Body of pancreas (tissue), 4 donors: ENCODE data around the gene TAOK3. TPM values are rescaled to one million over a fixed set of nuclear protein-coding genes. Genes with fewer than 3 reads are reported as not detected.

Experiments used
- ATAC-seq: fragments of 150-250 bp; one replicate; pipeline ENCODE4 v1.9.1; 2016
- DNase-seq, 4 donors: peaks; one replicate each; pipeline ENCODE4 v3.0.0-alpha.2; 2019
- H3K27ac ChIP-seq, 4 donors: fragments of 200-600 bp; sonication (generic); 1 replicate in 3 of 4; 2 replicates in 1 of 4; pipeline versions ENCODE4 v1.5.1 to v1.6.1; 2016 to 2019; ENCODE audit warnings: mild to moderate bottlenecking in 1 of 4, mixed read lengths in 1 of 4, moderate library complexity in 1 of 4
- H3K27me3 ChIP-seq, 2 donors: fragments of 200-600 bp; sonication (generic); one replicate each; pipeline ENCODE4 v1.6.0; 2016; ENCODE audit warnings: mild to moderate bottlenecking in 1 of 2
- H3K36me3 ChIP-seq, 2 donors: fragments of 200-600 bp; sonication (generic); replicated peaks in 1 of 2; 2 replicates each; pipeline ENCODE4 v1.5.1; 2016; ENCODE audit warnings: low read depth in 2 of 2; ENCODE audit not compliant: insufficient read depth in 1 of 2
- H3K4me1 ChIP-seq: fragments of 200-600 bp; sonication (generic); one replicate; pipeline ENCODE4 v1.6.0; 2016
- H3K4me3 ChIP-seq, 2 donors: fragments of 200-600 bp; sonication (generic); 1 replicate in 1 of 2; 2 replicates in 1 of 2; pipeline ENCODE4 v1.5.1; 2016 to 2019
- H3K9me3 ChIP-seq, 3 donors: fragments of 200-600 bp; sonication (generic); 1 replicate in 2 of 3; 2 replicates in 1 of 3; pipeline ENCODE4 v1.5.1; 2016
- CTCF ChIP-seq, 7 experiments: fragments of 450-650 bp in 4 of 7; fragments of 200-600 bp in 3 of 7; sonication (generic) in 3 of 7; IDR thresholded peaks; one replicate each; pipeline ENCODE4 v1.5.1; 2016 to 2019; ENCODE audit warnings: antibody characterized with exemption in 7 of 7
- POLR2A ChIP-seq, 3 donors: fragments of 450-650 bp; IDR thresholded peaks; one replicate each; pipeline ENCODE4 v1.6.1; 2016; ENCODE audit warnings: antibody characterized with exemption in 3 of 3, mild to moderate bottlenecking in 2 of 3
- WGBS, 2 donors: methylation state at CpG; one replicate each; pipeline ENCODE4 v1.1.5; 2017; 5-methylcytosine and 5-hydroxymethylcytosine counted together
- intact Hi-C: fragments of 100-400 bp; cut with DNase I; formaldehyde crosslinking; loops from one replicate; pipeline ENCODE4 v1.15.1; 2023
- total RNA-seq, 2 donors: library from RNA; depleted of rRNA; stranded (reverse); fragments of >200 nt; gene quantifications; one replicate each; pipeline ENCODE4 v1.1.0, GENCODE V29; 2016

The TAOK3 gene
- total RNA-seq, 2 donors from 2014 or later = 15.6 to 29.3 TPM

- Histone ChIP-seq H3K9me3 (no peaks in the 10 kb centered on the region), H3K4me3 (no peak overlapping the region), H3K27ac (no peak overlapping the region), H3K4me1 (no peaks in the 10 kb centered on the region), H3K36me3 (peaks cover 0 to 13% of the 10 kb centered on the region in 2 donors), H3K27me3 (no peaks in the 10 kb centered on the region)
- DNase-seq (no peak), ATAC-seq (no peak)
- 88 to 97% methylated on average over 3 of the region's 3 CpGs for WGBS, 2 donors
- TF ChIP-seq CTCF (IDR thresholded peaks at IDR 0.05) = no peak
- no peak for TF ChIP-seq POLR2A (IDR thresholded peaks at IDR 0.05)
- intact Hi-C loops = no loop called here
Measured at GRCh38 chr12:118160536-118160935, 212.2 kb downstream of the TAOK3 start.

- ATAC-seq (no peak), DNase-seq (no peak)
- no peak for TF ChIP-seq POLR2A (IDR thresholded peaks at IDR 0.05)
- TF ChIP-seq CTCF (IDR thresholded peaks at IDR 0.05) = no peak
- Histone ChIP-seq H3K36me3 (no peaks in the 10 kb centered on the region), H3K27me3 (no peaks in the 10 kb centered on the region), H3K27ac (no peak overlapping the region), H3K4me3 (no peak overlapping the region), H3K9me3 (no peaks in the 10 kb centered on the region), H3K4me1 (peaks cover 8% of the 10 kb centered on the region)
- 60 to 69% methylated on average over 5 of the region's 5 CpGs for WGBS, 2 donors
- intact Hi-C loops = no loop called here
Measured at GRCh38 chr12:118151755-118152154, 221.0 kb downstream of the TAOK3 start.

GRCh38 chr12:118150625-118151024 lies 222.1 kb downstream of the TAOK3 start:
- no peak for TF ChIP-seq POLR2A (IDR thresholded peaks at IDR 0.05)
- no peak for TF ChIP-seq CTCF (IDR thresholded peaks at IDR 0.05)
- DNase-seq (no peak), ATAC-seq (no peak)
- no peaks in the 10 kb centered on the region for H3K27me3 ChIP-seq
- WGBS, 2 donors = 39 to 63% methylated on average over 7 of the region's 7 CpGs
- intact Hi-C loops = no loop called here
- no peaks in the 10 kb centered on the region for H3K9me3 ChIP-seq
- no peak overlapping the region for H3K27ac ChIP-seq
- H3K4me1 ChIP-seq = peaks cover 8% of the 10 kb centered on the region
- H3K36me3 ChIP-seq = peaks cover 0 to 6% of the 10 kb centered on the region in 2 donors
- no peak overlapping the region for H3K4me3 ChIP-seq

- Histone ChIP-seq H3K27me3 (no peaks in the 10 kb centered on the region), H3K36me3 (peaks cover 0 to 20% of the 10 kb centered on the region in 2 donors), H3K9me3 (no peaks in the 10 kb centered on the region), H3K27ac (no peak overlapping the region), H3K4me1 (peaks cover 2% of the 10 kb centered on the region), H3K4me3 (no peak overlapping the region)
- TF ChIP-seq CTCF (IDR thresholded peaks at IDR 0.05) (no peak), POLR2A (IDR thresholded peaks at IDR 0.05) (no peak)
- DNase-seq (no peak), ATAC-seq (no peak)
- 90 to 91% methylated on average over 5 of the region's 5 CpGs for WGBS, 2 donors
- intact Hi-C loops = no loop called here
Measured at GRCh38 chr12:118148287-118148686, 224.4 kb downstream of the TAOK3 start.

DNA sequence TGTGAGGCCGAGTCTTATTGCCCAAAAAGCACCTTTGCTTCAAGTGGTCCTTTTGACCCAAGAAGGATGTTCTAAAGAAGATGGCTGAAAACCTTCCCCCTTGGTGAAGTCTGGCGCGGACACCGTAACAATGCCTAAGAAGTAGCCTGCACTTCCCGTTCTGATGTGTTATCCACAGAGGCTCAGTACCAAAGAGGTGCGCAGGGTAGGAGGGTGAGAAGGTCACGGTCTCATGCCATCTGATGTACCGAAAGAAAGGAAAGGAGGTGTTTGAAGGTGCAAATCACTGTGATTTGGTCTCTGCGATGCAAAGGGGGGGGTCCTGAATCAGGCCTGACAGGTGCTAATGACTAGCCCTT lies 226.9 kb downstream of the TAOK3 start:
- WGBS, 2 donors = 80 to 88% methylated on average over 9 of the region's 9 CpGs
- H3K27me3 ChIP-seq = no peaks in the 10 kb centered on the region
- intact Hi-C loops = no loop called here
- no peak overlapping the region for H3K27ac ChIP-seq
- DNase-seq = no peak
- H3K4me3 ChIP-seq = no peak overlapping the region
- peaks cover 0 to 30% of the 10 kb centered on the region in 2 donors for H3K36me3 ChIP-seq
- no peak for ATAC-seq
- H3K9me3 ChIP-seq = no peaks in the 10 kb centered on the region
- H3K4me1 ChIP-seq = peaks cover 8% of the 10 kb centered on the region
- TF ChIP-seq POLR2A (IDR thresholded peaks at IDR 0.05) (no peak), CTCF (IDR thresholded peaks at IDR 0.05) (no peak)
